Endothelial cell of umbilical vein (primary cell): ENCODE measurements around the gene SETX. TPM values are rescaled to one million over a fixed set of nuclear protein-coding genes. Genes with fewer than 3 reads are reported as not detected.

Experiments
- BruUV-seq: library from RNA; stranded (reverse); fragments of 400-500 nt; replicated peaks from 2 replicates; lab custom pipeline; 2021; lab: Mats Ljungman, UMichigan
- CTCF ChIA-PET: fragments of 300-600, 350-600 bp; sonication (Branson Sonifier 250); formaldehyde crosslinking; loops from one replicate; lab custom pipeline; 2021; ENCODE audit warnings: antibody characterized with exemption, inconsistent platforms; lab: Charles Lee
- POLR2A ChIA-PET: fragments of 300-600, 350-600 bp; sonication (Branson Sonifier 250); formaldehyde crosslinking; loops from one replicate; lab custom pipeline; 2021; ENCODE audit warnings: antibody characterized with exemption, inconsistent platforms; lab: Charles Lee
- DNase-seq: peaks from one replicate; pipeline ENCODE4 v3.0.0-alpha.2; 2011; ENCODE audit warnings: low read depth, low spot score
- FAIRE-seq: peaks from 2 replicates; lab custom pipeline; 2011; peaks lifted over from hg19 to GRCh38; lab: Jason Lieb, UNC
- H2AFZ ChIP-seq: 2 replicates; pipeline ENCODE4 v1.6.0; 2012; ENCODE audit warnings: low read depth, low read length, control low read depth, inconsistent platforms
- H3K27ac ChIP-seq: 2 replicates; pipeline ENCODE4 v1.5.1; 2011; ENCODE audit warnings: low read depth, mild to moderate bottlenecking, control low read depth, low read length, moderate library complexity; ENCODE audit not compliant: insufficient read depth
- H3K27me3 ChIP-seq, 2 experiments: 2 replicates each; pipeline versions ENCODE4 v1.6.0 to v1.6.1; 2011; ENCODE audit warnings: low read length in 2 of 2, mixed read lengths in 1 of 2; ENCODE audit not compliant: control insufficient read depth in 2 of 2, insufficient read depth in 2 of 2
- H3K36me3 ChIP-seq, 2 experiments: 2 replicates in 1 of 2; 3 replicates in 1 of 2; pipeline ENCODE4 v1.5.1; 2011; ENCODE audit warnings: low read length in 2 of 2, mild to moderate bottlenecking in 1 of 2, moderate library complexity in 1 of 2; ENCODE audit not compliant: control insufficient read depth in 2 of 2, insufficient read depth in 2 of 2; ENCODE audit errors: extremely low read depth in 1 of 2
- H3K4me1 ChIP-seq: 3 replicates; pipeline ENCODE4 v1.5.1; 2011; ENCODE audit warnings: mild to moderate bottlenecking, low read length; ENCODE audit not compliant: control insufficient read depth, insufficient read depth; ENCODE audit errors: extremely low read depth
- H3K4me2 ChIP-seq: 2 replicates; pipeline ENCODE4 v1.6.1; 2011; ENCODE audit warnings: low read length, control low read depth, mixed read lengths; ENCODE audit not compliant: insufficient read depth
- H3K4me3 ChIP-seq, 3 experiments: fragments of 200-600 bp in 1 of 3; sonication (generic), shearing (Covaris generic) in 1 of 3; replicated peaks in 1 of 3; 2 replicates each; pipeline ENCODE4 v1.5.1; 2011 to 2016; ENCODE audit warnings: control low read depth in 3 of 3, low read length in 3 of 3, mild to moderate bottlenecking in 2 of 3, inconsistent platforms in 1 of 3, low read depth in 1 of 3, moderate library complexity in 1 of 3; ENCODE audit not compliant: insufficient read depth in 1 of 3
- H3K79me2 ChIP-seq: 2 replicates; pipeline ENCODE4 v1.6.0; 2012; ENCODE audit warnings: low read length, inconsistent platforms; ENCODE audit not compliant: control insufficient read depth, insufficient read depth
- H3K9ac ChIP-seq: replicated peaks from 2 replicates; pipeline ENCODE3; 2011; ENCODE audit warnings: low read length, control low read depth; ENCODE audit not compliant: insufficient read depth; ENCODE audit errors: extremely low read depth
- H3K9me1 ChIP-seq: replicated peaks from 3 replicates; pipeline ENCODE4 v1.6.0; 2011; ENCODE audit warnings: mild to moderate bottlenecking, low read length; ENCODE audit not compliant: control insufficient read depth, insufficient read depth; ENCODE audit errors: extremely low read depth
- H3K9me3 ChIP-seq: replicated peaks from 2 replicates; pipeline ENCODE4 v1.5.1; 2012; ENCODE audit warnings: low read length, inconsistent platforms; ENCODE audit not compliant: control insufficient read depth, insufficient read depth
- H4K20me1 ChIP-seq: replicated peaks from 2 replicates; pipeline ENCODE3; 2011; ENCODE audit warnings: mild to moderate bottlenecking, low read length; ENCODE audit not compliant: control insufficient read depth, insufficient read depth; ENCODE audit errors: extremely low read depth
- EZH2 ChIP-seq: IDR thresholded peaks from 2 replicates; pipeline ENCODE4 v1.6.1; 2012; ENCODE audit warnings: borderline replicate concordance, low read depth, mild to moderate bottlenecking, moderate library complexity, low read length, inconsistent platforms; ENCODE audit not compliant: severe bottlenecking
- FOS ChIP-seq: IDR thresholded peaks from 2 replicates; pipeline ENCODE4 v1.6.1; 2011; ENCODE audit warnings: mild to moderate bottlenecking, low read length, moderate library complexity, borderline replicate concordance; ENCODE audit not compliant: insufficient read depth
- GATA2 ChIP-seq: IDR thresholded peaks from 2 replicates; pipeline ENCODE4 v1.7.0; 2011; ENCODE audit warnings: low read depth, mild to moderate bottlenecking, moderate library complexity, mixed read lengths, low read length; ENCODE audit not compliant: insufficient read length, insufficient read depth
- JUN ChIP-seq: IDR thresholded peaks from 2 replicates; pipeline ENCODE4 v1.6.1; 2011; ENCODE audit warnings: borderline replicate concordance, low read depth; ENCODE audit not compliant: insufficient read length, insufficient read depth
- MYC ChIP-seq: IDR thresholded peaks from one replicate; pipeline ENCODE4 v1.6.1; 2011; ENCODE audit warnings: mild to moderate bottlenecking, low read depth, low read length
- POLR2A ChIP-seq: IDR thresholded peaks from 2 replicates; pipeline ENCODE4 v1.6.1; 2012; ENCODE audit warnings: low read depth, mild to moderate bottlenecking, control low read depth, low read length
- POLR2AphosphoS5 ChIP-seq: IDR thresholded peaks from 2 replicates; pipeline ENCODE4 v1.6.1; 2012; ENCODE audit warnings: low read depth, mild to moderate bottlenecking, control low read depth, low read length, moderate library complexity; ENCODE audit not compliant: insufficient read depth
- dilution Hi-C: fragments of 300-500 bp; cut with MboI; formaldehyde crosslinking; loops from one replicate; pipeline ENCODE4 v1.15.0; 2019; ENCODE audit warnings: low sequenced_read_pairs; ENCODE audit not compliant: extremely low pct_ligation_motif_present
- intact Hi-C: fragments of 100-400 bp; cut with micrococcal nuclease; formaldehyde crosslinking; loops from one replicate; pipeline ENCODE4 v1.10.0; 2022
- polyA plus RNA-seq, 4 experiments: library from polyadenylated mRNA; depleted of rRNA in 3 of 4; stranded (reverse) in 3 of 4; unstranded in 1 of 4; fragments of >200 nt; gene quantifications; 2 replicates each; pipeline versions ENCODE4 v1.2.1 to v1.2.3, GENCODE V29; 2011 to 2012; ENCODE audit warnings: missing spikeins in 1 of 4
- total RNA-seq: library from RNA; stranded (reverse); gene quantifications from 2 replicates; pipeline ENCODE4 v1.2.3, GENCODE V29; 2021
- TF ChIP-seq, protein P1 (sequence below), 2 donors: IDR thresholded peaks; 1 replicate in 1 of 2; 2 replicates in 1 of 2; pipeline ENCODE4 v1.5.1; 2011; ENCODE audit warnings: low read length in 2 of 2, mild to moderate bottlenecking in 2 of 2, moderate library complexity in 2 of 2, control low read depth in 1 of 2, inconsistent platforms in 1 of 2, low read depth in 1 of 2; ENCODE audit not compliant: insufficient read depth in 1 of 2; ENCODE audit errors: extremely low read depth in 1 of 2
- TF ChIP-seq, protein P2 (sequence below): IDR thresholded peaks from 2 replicates; pipeline ENCODE4 v1.6.1; 2011; ENCODE audit not compliant: insufficient read depth, insufficient read length

SETX gene
- total and polyA plus RNA-seq, 2 donors (not counting 3 experiments of a cell fraction or from before 2014, with no cell fraction given), result 20.9 to 47.7 TPM

DNA sequence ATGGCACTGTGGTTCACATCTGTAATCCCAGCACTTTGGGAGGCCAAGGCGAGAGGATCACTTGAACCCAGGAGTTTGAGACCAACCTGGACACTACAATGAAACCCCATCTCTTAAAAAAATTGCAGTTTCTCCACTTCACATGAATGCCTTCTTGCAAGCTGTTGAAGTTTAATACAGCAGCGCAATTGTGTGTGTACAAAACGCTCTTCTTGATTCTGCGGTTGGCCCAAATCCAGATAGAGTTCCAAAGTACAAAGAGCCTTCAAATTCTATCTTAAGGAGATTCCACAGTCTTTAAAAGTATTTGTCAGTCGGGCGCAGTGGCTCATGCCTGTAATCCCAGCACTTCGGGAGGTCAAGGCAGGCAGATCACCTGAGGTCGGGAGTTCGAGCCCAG, 9.3 kb upstream of the SETX start:
- no TSS peak for BruUV-seq
- Histone ChIP-seq H3K4me1 (peaks cover 5% of the 10 kb centered on the region), H3K36me3 (no peaks in the 10 kb centered on the region), H3K9ac (no peak overlapping the region), H3K79me2 (no peaks in the 10 kb centered on the region), H3K4me3 (no peak overlapping the region), H3K9me3 (no peaks in the 10 kb centered on the region), H4K20me1 (no peaks in the 10 kb centered on the region), H3K27me3 (no peaks in the 10 kb centered on the region), H3K4me2 (no peak overlapping the region), H3K27ac (no peak overlapping the region), H3K9me1 (no peaks in the 10 kb centered on the region), H2AFZ (no peak overlapping the region)
- DNase-seq, result no peak
- TF ChIP-seq EZH2, result no peak
- ChIA-PET CTCF (interaction anchor here (0.7 kb wide), 1 partner anchor 10 kb away, joined by 5 read pairs; no protein-coding TSS in a partner anchor), POLR2A (no interaction called here)
- no peak for FAIRE-seq
- intact Hi-C loops, result no loop called here
- dilution Hi-C loops, result no loop called here

DNA sequence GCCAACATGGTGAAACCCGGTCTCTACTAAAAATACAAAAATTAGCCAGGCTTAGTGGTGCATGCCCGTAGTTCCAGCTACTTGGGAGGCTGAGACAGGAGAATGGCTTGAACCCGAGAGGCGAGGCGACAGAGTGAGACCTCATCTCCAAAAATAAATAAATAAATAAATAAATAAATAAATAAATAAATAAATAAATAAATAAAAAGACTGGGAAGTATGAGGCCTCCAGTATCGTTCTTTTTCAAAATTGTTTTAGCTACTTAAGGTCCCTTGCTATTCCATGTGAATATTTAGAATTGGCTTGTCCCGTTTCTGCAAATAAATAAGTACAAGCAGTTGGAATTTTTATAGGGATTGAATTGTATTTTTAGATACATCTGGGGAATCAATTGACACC, 3.0 kb upstream of the SETX start:
- CTCF ChIA-PET, result no interaction called here
- TF ChIP-seq POLR2AphosphoS5, result no peak
- TF ChIP-seq GATA2, result no peak
- no peak for TF ChIP-seq EZH2
- TF ChIP-seq, protein P1, sequence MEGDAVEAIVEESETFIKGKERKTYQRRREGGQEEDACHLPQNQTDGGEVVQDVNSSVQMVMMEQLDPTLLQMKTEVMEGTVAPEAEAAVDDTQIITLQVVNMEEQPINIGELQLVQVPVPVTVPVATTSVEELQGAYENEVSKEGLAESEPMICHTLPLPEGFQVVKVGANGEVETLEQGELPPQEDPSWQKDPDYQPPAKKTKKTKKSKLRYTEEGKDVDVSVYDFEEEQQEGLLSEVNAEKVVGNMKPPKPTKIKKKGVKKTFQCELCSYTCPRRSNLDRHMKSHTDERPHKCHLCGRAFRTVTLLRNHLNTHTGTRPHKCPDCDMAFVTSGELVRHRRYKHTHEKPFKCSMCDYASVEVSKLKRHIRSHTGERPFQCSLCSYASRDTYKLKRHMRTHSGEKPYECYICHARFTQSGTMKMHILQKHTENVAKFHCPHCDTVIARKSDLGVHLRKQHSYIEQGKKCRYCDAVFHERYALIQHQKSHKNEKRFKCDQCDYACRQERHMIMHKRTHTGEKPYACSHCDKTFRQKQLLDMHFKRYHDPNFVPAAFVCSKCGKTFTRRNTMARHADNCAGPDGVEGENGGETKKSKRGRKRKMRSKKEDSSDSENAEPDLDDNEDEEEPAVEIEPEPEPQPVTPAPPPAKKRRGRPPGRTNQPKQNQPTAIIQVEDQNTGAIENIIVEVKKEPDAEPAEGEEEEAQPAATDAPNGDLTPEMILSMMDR (IDR thresholded peaks at IDR 0.05; ENCODE audit: extremely low read depth in 1 of 2, insufficient read depth in 1 of 2, low read depth in 1 of 2, low read length in 2 of 2), result no peak
- TF ChIP-seq FOS, result no peak
- TF ChIP-seq MYC, result no peak
- TF ChIP-seq POLR2A, result no peak
- TF ChIP-seq JUN, result no peak
- TF ChIP-seq, protein P2, sequence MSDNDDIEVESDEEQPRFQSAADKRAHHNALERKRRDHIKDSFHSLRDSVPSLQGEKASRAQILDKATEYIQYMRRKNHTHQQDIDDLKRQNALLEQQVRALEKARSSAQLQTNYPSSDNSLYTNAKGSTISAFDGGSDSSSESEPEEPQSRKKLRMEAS, result no peak
- H3K27me3 ChIP-seq, result no peaks in the 10 kb centered on the region

More for the DNA sequence above, 3.0 kb upstream of the SETX start:
- Histone ChIP-seq H3K9ac (no peak overlapping the region), H3K27ac (no peak overlapping the region), H3K79me2 (peaks cover 18% of the 10 kb centered on the region), H3K9me3 (no peaks in the 10 kb centered on the region), H3K36me3 (peaks cover 0 to 2% of the 10 kb centered on the region in 2 experiments), H3K4me2 (no peak overlapping the region), H4K20me1 (no peaks in the 10 kb centered on the region), H3K4me1 (peaks cover 12% of the 10 kb centered on the region), H2AFZ (no peak overlapping the region), H3K4me3 (no peak overlapping the region), H3K9me1 (no peaks in the 10 kb centered on the region)
- dilution Hi-C loops (no loop called here), intact Hi-C loops (no loop called here)
- FAIRE-seq (no peak), DNase-seq (no peak)
- POLR2A ChIA-PET, result no interaction called here
- BruUV-seq, result no TSS peak
